ENCODE results near the gene NCBP1. TPM values are rescaled to one million over a fixed set of nuclear protein-coding genes. Genes with fewer than 3 reads are reported as not detected.

NCBP1 gene
- total and polyA plus RNA-seq, 2 of the 4 experiments (the other 2 are of a cell fraction), result 17.8 to 46.4 TPM

GRCh38 chr9:97601228-97601898, 32.3 kb upstream of the NCBP1 start:
- in situ Hi-C loops (cut with MboI; ENCODE audit: low sequenced_read_pairs), result no loop called here
- BruUV-seq (replicated peaks), result no TSS peak
- POLR2A ChIA-PET (ENCODE audit: unreplicated experiment), result no interaction called here

More at GRCh38 chr9:97601228-97601898, 32.3 kb upstream of the NCBP1 start:
- no peak overlapping the region for H2AFZ ChIP-seq (replicated peaks; ENCODE audit: low read length, poor library complexity)
- H3K36me3 ChIP-seq (ENCODE audit: control insufficient read depth, insufficient read depth, low read length), result peaks cover 34% of the 10 kb centered on the region
- H3K9me3 ChIP-seq (ENCODE audit: control insufficient read depth, insufficient read depth, low read length), result no peaks in the 10 kb centered on the region
- H3K4ac ChIP-seq (ENCODE audit: low read depth, low read length), result no peak overlapping the region
- H2BK15ac ChIP-seq (ENCODE audit: low read depth, low read length), result no peak overlapping the region
- H3K27me3 ChIP-seq (ENCODE audit: control insufficient read depth, insufficient read depth, low read length), result no peaks in the 10 kb centered on the region
- H3K23ac ChIP-seq (ENCODE audit: low read depth, low read length), result no peak overlapping the region
- H3K14ac ChIP-seq (replicated peaks; ENCODE audit: low read depth, low read length), result no peak overlapping the region
- TF ChIP-seq RAD21 (IDR thresholded peaks at IDR 0.05; ENCODE audit: low read length) (no peak), MAFK (IDR thresholded peaks at IDR 0.05; ENCODE audit: low read depth, low read length) (no peak), BHLHE40 (IDR thresholded peaks at IDR 0.05; ENCODE audit: low read depth, low read length) (no peak), RFX5 (IDR thresholded peaks at IDR 0.05; ENCODE audit: low read depth, low read length) (no peak), POLR2A (IDR thresholded peaks at IDR 0.05; ENCODE audit: low read depth, low read length) (no peak)
- no peak overlapping the region for H2BK5ac ChIP-seq (ENCODE audit: low read depth, low read length, poor library complexity, severe bottlenecking)
- ATAC-seq (ENCODE audit: low read depth) (no peak), DNase-seq (no peak)
- H3K4me1 ChIP-seq (ENCODE audit: control insufficient read depth, insufficient read depth, low read length), result no peaks in the 10 kb centered on the region; the same call in 1 of the 2 replicates
- H3K18ac ChIP-seq (ENCODE audit: low read depth, low read length), result no peak overlapping the region
- no peak overlapping the region for H3K56ac ChIP-seq (ENCODE audit: extremely low read depth, insufficient read depth, low read length)
- no peak overlapping the region for H4K91ac ChIP-seq (ENCODE audit: insufficient read depth, low read depth, low read length)
- intact Hi-C loops (cut with micrococcal nuclease) (no loop called here), dilution Hi-C loops (cut with HindIII; ENCODE audit: low sequenced_read_pairs, unreplicated experiment) (no loop called here)
- H2AK5ac ChIP-seq (ENCODE audit: low read depth, low read length), result no peak overlapping the region
- H3K4me3 ChIP-seq (ENCODE audit: insufficient read depth, low read depth, low read length), result no peak overlapping the region
- H4K5ac ChIP-seq (ENCODE audit: low read depth, low read length), result no peak overlapping the region
- no peak overlapping the region for H3K9ac ChIP-seq (ENCODE audit: low read depth, low read length)
- H3K4me2 ChIP-seq (ENCODE audit: low read depth, low read length), result no peak overlapping the region
- no peaks in the 10 kb centered on the region for H3K79me1 ChIP-seq (ENCODE audit: low read depth in 1 of 2, low read length in 2 of 2)
- H2AK9ac ChIP-seq (replicated peaks; ENCODE audit: low read depth, low read length, poor library complexity), result no peak overlapping the region
- H4K20me1 ChIP-seq (ENCODE audit: insufficient read depth, low read length), result no peaks in the 10 kb centered on the region
- H2BK20ac ChIP-seq (ENCODE audit: low read depth, low read length), result no peak overlapping the region
- no peak overlapping the region for H2BK120ac ChIP-seq (ENCODE audit: low read depth, low read length)
- CTCF ChIA-PET, result interaction anchor here (1.0 to 6.6 kb wide), 3 partner anchors 14 to 133 kb away, joined by 3 to 119 read pairs (median 3); no protein-coding TSS in a partner anchor
- H3K9me1 ChIP-seq (ENCODE audit: insufficient read depth, low read length), result no peaks in the 10 kb centered on the region; the same call in 1 of the 2 replicates
- no peak overlapping the region for H4K8ac ChIP-seq (ENCODE audit: low read depth in 2 of 2, low read length in 2 of 2)
- 100% methylated on average over 1 of the region's 7 CpGs; no CpG with 5 or more reads in 1 of the 2 experiments for WGBS, 2 experiments (ENCODE audit: extremely low coverage in 2 of 2, insufficient read length in 1 of 2)
- no peak overlapping the region for H3K27ac ChIP-seq (ENCODE audit: insufficient read depth, low read length)
